Right ventricle myocardium superior (tissue), 1 donor: ENCODE measurements around the gene GALNT12. TPM values are rescaled to one million over a fixed set of nuclear protein-coding genes. Genes with fewer than 3 reads are reported as not detected.

Experiments used
- ATAC-seq: fragments of 200-7000 bp; cut with Tn5 transposase; one replicate; pipeline ENCODE4 v1.9.1; 2020; ENCODE audit warnings: mild to moderate bottlenecking; ENCODE audit not compliant: poor library complexity
- DNase-seq: peaks from one replicate; pipeline ENCODE4 v3.0.0-alpha.2; 2020
- intact Hi-C: fragments of 100-400 bp; cut with DNase I; formaldehyde crosslinking; loops from one replicate; pipeline ENCODE4 v1.11.2; 2022
- total RNA-seq: library from RNA; stranded (reverse); fragmentation: NEBNext Ultra II Directional; extraction: Animal tissue kit (Norgen Biotek cat#: 25700); gene quantifications from one replicate; pipeline ENCODE4 v1.2.1, GENCODE V29; 2021
- donor health status: DM: no; HTN: yes; CAD: no; lungs with severe emphysema.

GALNT12 gene
- total RNA-seq, 1 donor from 2014 or later: 0.43 TPM

- DNase-seq (peak; percentile 90), ATAC-seq (peak; percentile 97)
- intact Hi-C loops: no loop called here
Measured at GRCh38 chr9:98796364-98797101, 10.9 kb upstream of the GALNT12 start, which contains the start of gene ANKS6. Gene ANKS6, minus strand, starts transcription at chr9:98796555. Its CDS starts 64 bp downstream, at chr9:98796491.

GRCh38 chr9:98797491-98797890, 10.0 kb upstream of the GALNT12 start:
- ATAC-seq (no peak), DNase-seq (no peak)
- intact Hi-C loops: no loop called here

GRCh38 chr9:98798254-98798653, 9.2 kb upstream of the GALNT12 start:
- no peak for ATAC-seq
- intact Hi-C loops: no loop called here

GRCh38 chr9:98801561-98801960, 5.9 kb upstream of the GALNT12 start:
- DNase-seq (no peak), ATAC-seq (no peak)
- intact Hi-C loops: no loop called here

More at GRCh38 chr9:98798254-98798653, 9.2 kb upstream of the GALNT12 start:
- DNase-seq: no peak

- ATAC-seq (no peak), DNase-seq (no peak)
- intact Hi-C loops: no loop called here
Measured at GRCh38 chr9:98801969-98802371, 5.5 kb upstream of the GALNT12 start.

- DNase-seq (no peak), ATAC-seq (no peak)
- intact Hi-C loops: no loop called here
Measured at GRCh38 chr9:98804083-98804482, 3.4 kb upstream of the GALNT12 start.

- intact Hi-C loops: no loop called here
- ATAC-seq (no peak), DNase-seq (no peak)
Measured at GRCh38 chr9:98805506-98806272, 1.8 kb upstream of the GALNT12 start.

GRCh38 chr9:98806394-98807035, 955 bp upstream of the GALNT12 start:
- intact Hi-C loops: no loop called here
- DNase-seq (no peak), ATAC-seq (no peak)

GRCh38 chr9:98807814-98808195, 335 bp downstream of the GALNT12 start:
- DNase-seq: no peak
- peak; percentile 9 for ATAC-seq
- intact Hi-C loops: no loop called here

GRCh38 chr9:98808411-98808815, 943 bp downstream of the GALNT12 start:
- DNase-seq (no peak), ATAC-seq (peak; percentile 23)
- intact Hi-C loops: no loop called here

- intact Hi-C loops: no loop called here
- ATAC-seq: no peak
- DNase-seq: no peak
Measured at GRCh38 chr9:98808875-98809274, 1.4 kb downstream of the GALNT12 start.

- intact Hi-C loops: no loop called here
- ATAC-seq (no peak), DNase-seq (no peak)
Measured at GRCh38 chr9:98809311-98810101, 2.0 kb downstream of the GALNT12 start.

- no peak for ATAC-seq
- DNase-seq: no peak
- intact Hi-C loops: no loop called here
Measured at GRCh38 chr9:98810102-98810842, 2.8 kb downstream of the GALNT12 start.

- no peak for DNase-seq
- ATAC-seq: no peak
- intact Hi-C loops: no loop called here
Measured at GRCh38 chr9:98811051-98811650, 3.7 kb downstream of the GALNT12 start.

GRCh38 chr9:98815391-98815951, 8.0 kb downstream of the GALNT12 start:
- intact Hi-C loops: no loop called here
- ATAC-seq (no peak), DNase-seq (no peak)

- DNase-seq (no peak), ATAC-seq (no peak)
- intact Hi-C loops: no loop called here
Measured at GRCh38 chr9:98818764-98819163, 11.3 kb downstream of the GALNT12 start.

- DNase-seq (no peak), ATAC-seq (no peak)
- intact Hi-C loops: no loop called here
Measured at GRCh38 chr9:98819231-98819630, 11.8 kb downstream of the GALNT12 start.

GRCh38 chr9:98821831-98822230, 14.4 kb downstream of the GALNT12 start:
- DNase-seq: no peak
- intact Hi-C loops: no loop called here
- ATAC-seq: no peak
